H1 (cell line): ENCODE measurements around the gene TMEM44. TPM values are rescaled to one million over a fixed set of nuclear protein-coding genes. Genes with fewer than 3 reads are reported as not detected.

Source experiments
- polyA plus RNA-seq, 7 experiments: library from polyadenylated mRNA; depleted of rRNA in 3 of 7; stranded (reverse) in 5 of 7; unstranded in 2 of 7; fragments of >200 nt in 5 of 7; fragments of 200-250 nt in 2 of 7; gene quantifications; 1 replicate in 5 of 7; 2 replicates in 1 of 7; 4 replicates in 1 of 7; pipeline versions ENCODE4 v1.2.1 to v1.2.3, GENCODE V29; 2011 to 2013; ENCODE audit warnings: missing spikeins in 2 of 7, mixed read lengths in 2 of 7
- total RNA-seq: library from RNA; stranded (reverse); fragmentation: NEBNext Ultra II Directional; extraction: Animal tissue kit (Norgen Biotek cat#: 25700); gene quantifications from 2 replicates; pipeline ENCODE4 v1.2.1, GENCODE V29; 2021
- TF ChIP-seq, protein P1 (sequence below): fragments of 300-600 bp; sonication (generic); IDR thresholded peaks from 2 replicates; pipeline ENCODE4 v1.7.1; 2012; ENCODE audit warnings: low read length, moderate library complexity, mild to moderate bottlenecking, inconsistent platforms; ENCODE audit not compliant: insufficient replicate concordance

Gene TMEM44
- total and polyA plus RNA-seq, 2 of the 8 experiments (the other 6 are each of a cell fraction or from before 2014, with no cell fraction given) = 14.0 to 16.7 TPM

DNA sequence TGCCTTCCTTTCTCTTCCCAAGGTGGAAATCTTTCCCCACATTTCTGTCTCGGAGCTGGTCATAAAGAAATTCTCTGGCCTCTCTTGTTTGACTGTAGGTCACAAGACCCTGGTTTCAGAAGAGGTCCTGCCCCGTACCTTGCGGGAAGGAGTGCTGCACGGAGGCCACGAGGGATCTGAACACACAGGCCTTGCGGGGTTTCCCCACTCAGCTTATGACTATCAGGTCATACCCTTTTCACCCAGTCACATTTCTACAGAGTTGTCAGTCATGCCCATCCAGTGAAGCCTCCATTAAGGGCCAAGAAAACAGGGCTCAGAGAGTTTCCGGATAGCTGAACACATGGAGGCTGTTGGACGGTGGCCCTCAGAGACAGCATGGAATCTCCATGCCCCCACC is 91.7 kb downstream of the TMEM44 start (continued):
- TF ChIP-seq, protein P1, sequence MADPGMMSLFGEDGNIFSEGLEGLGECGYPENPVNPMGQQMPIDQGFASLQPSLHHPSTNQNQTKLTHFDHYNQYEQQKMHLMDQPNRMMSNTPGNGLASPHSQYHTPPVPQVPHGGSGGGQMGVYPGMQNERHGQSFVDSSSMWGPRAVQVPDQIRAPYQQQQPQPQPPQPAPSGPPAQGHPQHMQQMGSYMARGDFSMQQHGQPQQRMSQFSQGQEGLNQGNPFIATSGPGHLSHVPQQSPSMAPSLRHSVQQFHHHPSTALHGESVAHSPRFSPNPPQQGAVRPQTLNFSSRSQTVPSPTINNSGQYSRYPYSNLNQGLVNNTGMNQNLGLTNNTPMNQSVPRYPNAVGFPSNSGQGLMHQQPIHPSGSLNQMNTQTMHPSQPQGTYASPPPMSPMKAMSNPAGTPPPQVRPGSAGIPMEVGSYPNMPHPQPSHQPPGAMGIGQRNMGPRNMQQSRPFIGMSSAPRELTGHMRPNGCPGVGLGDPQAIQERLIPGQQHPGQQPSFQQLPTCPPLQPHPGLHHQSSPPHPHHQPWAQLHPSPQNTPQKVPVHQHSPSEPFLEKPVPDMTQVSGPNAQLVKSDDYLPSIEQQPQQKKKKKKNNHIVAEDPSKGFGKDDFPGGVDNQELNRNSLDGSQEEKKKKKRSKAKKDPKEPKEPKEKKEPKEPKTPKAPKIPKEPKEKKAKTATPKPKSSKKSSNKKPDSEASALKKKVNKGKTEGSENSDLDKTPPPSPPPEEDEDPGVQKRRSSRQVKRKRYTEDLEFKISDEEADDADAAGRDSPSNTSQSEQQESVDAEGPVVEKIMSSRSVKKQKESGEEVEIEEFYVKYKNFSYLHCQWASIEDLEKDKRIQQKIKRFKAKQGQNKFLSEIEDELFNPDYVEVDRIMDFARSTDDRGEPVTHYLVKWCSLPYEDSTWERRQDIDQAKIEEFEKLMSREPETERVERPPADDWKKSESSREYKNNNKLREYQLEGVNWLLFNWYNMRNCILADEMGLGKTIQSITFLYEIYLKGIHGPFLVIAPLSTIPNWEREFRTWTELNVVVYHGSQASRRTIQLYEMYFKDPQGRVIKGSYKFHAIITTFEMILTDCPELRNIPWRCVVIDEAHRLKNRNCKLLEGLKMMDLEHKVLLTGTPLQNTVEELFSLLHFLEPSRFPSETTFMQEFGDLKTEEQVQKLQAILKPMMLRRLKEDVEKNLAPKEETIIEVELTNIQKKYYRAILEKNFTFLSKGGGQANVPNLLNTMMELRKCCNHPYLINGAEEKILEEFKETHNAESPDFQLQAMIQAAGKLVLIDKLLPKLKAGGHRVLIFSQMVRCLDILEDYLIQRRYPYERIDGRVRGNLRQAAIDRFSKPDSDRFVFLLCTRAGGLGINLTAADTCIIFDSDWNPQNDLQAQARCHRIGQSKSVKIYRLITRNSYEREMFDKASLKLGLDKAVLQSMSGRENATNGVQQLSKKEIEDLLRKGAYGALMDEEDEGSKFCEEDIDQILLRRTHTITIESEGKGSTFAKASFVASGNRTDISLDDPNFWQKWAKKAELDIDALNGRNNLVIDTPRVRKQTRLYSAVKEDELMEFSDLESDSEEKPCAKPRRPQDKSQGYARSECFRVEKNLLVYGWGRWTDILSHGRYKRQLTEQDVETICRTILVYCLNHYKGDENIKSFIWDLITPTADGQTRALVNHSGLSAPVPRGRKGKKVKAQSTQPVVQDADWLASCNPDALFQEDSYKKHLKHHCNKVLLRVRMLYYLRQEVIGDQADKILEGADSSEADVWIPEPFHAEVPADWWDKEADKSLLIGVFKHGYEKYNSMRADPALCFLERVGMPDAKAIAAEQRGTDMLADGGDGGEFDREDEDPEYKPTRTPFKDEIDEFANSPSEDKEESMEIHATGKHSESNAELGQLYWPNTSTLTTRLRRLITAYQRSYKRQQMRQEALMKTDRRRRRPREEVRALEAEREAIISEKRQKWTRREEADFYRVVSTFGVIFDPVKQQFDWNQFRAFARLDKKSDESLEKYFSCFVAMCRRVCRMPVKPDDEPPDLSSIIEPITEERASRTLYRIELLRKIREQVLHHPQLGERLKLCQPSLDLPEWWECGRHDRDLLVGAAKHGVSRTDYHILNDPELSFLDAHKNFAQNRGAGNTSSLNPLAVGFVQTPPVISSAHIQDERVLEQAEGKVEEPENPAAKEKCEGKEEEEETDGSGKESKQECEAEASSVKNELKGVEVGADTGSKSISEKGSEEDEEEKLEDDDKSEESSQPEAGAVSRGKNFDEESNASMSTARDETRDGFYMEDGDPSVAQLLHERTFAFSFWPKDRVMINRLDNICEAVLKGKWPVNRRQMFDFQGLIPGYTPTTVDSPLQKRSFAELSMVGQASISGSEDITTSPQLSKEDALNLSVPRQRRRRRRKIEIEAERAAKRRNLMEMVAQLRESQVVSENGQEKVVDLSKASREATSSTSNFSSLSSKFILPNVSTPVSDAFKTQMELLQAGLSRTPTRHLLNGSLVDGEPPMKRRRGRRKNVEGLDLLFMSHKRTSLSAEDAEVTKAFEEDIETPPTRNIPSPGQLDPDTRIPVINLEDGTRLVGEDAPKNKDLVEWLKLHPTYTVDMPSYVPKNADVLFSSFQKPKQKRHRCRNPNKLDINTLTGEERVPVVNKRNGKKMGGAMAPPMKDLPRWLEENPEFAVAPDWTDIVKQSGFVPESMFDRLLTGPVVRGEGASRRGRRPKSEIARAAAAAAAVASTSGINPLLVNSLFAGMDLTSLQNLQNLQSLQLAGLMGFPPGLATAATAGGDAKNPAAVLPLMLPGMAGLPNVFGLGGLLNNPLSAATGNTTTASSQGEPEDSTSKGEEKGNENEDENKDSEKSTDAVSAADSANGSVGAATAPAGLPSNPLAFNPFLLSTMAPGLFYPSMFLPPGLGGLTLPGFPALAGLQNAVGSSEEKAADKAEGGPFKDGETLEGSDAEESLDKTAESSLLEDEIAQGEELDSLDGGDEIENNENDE = no peak
